WTC11 (cell line): ENCODE measurements around the gene P2RY12.

Experiments used
- ESRRA ChIP-seq: sonication (generic); formaldehyde crosslinking; IDR thresholded peaks from 2 replicates; pipeline ENCODE4 v1.8.1; 2022; ENCODE audit warnings: mild to moderate bottlenecking, missing genetic modification reagents, borderline replicate concordance
- TF ChIP-seq, protein P1 (sequence below): sonication (generic); formaldehyde crosslinking; IDR thresholded peaks from 2 replicates; pipeline ENCODE4 v1.8.1; 2023; ENCODE audit warnings: mild to moderate bottlenecking, missing genetic modification reagents, moderate library complexity

DNA sequence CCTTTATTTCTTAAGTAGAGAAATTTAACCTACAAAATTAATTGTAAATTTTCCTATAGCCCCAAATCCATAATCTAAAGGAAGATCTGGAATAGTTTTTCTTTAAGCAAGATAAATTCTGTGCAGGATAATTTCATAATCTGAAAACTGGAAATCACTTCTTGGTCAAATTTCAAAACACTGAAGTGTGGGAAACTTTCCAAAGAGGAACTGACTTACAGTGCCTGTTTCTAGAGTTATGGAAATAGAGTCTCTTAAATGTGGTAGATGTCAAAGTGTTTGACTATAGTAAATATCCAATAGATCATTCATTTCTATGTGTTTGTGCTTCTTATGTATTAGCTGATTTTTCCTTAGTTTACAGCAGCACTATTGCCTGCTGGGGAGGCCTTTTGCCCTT lies 53.7 kb downstream of the P2RY12 start:
- TF ChIP-seq ESRRA (CRISPR knock-in tag), result no peak
- TF ChIP-seq, protein P1, sequence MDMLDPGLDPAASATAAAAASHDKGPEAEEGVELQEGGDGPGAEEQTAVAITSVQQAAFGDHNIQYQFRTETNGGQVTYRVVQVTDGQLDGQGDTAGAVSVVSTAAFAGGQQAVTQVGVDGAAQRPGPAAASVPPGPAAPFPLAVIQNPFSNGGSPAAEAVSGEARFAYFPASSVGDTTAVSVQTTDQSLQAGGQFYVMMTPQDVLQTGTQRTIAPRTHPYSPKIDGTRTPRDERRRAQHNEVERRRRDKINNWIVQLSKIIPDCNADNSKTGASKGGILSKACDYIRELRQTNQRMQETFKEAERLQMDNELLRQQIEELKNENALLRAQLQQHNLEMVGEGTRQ (CRISPR knock-in tag), result no peak
